IMR-90 (cell line): Measurements from ENCODE around the gene SLC2A8.

ENCODE experiments used
- CTCF ChIP-seq: conservative IDR thresholded peaks from 2 replicates; pipeline ENCODE4 v1.5.1; 2012; ENCODE audit warnings: mild to moderate bottlenecking, low read depth, low read length, improper control_type of control experiment
- NFE2L2 ChIP-seq: fragments of 150-350 bp; IDR thresholded peaks from 2 replicates; pipeline ENCODE4 v1.6.1; 2016; ENCODE audit warnings: low read depth, mild to moderate bottlenecking, low read length

- TF ChIP-seq NFE2L2: no peak
- no peak for TF ChIP-seq CTCF
Measured at GRCh38 chr9:127444921-127445850, 48.2 kb downstream of the SLC2A8 start.
